Neural progenitor cell (in vitro differentiated cells): ENCODE results near the gene CYSLTR2.

Experiments
- CTCF ChIP-seq: fragments of 200-600 bp; sonication (generic); IDR thresholded peaks from 2 replicates; pipeline ENCODE4 v1.5.1; 2017; ENCODE audit warnings: antibody characterized with exemption, mild to moderate bottlenecking
- EZH2 ChIP-seq: fragments of 200-600 bp; sonication (generic); IDR thresholded peaks from 2 replicates; pipeline ENCODE4 v1.6.1; 2017; ENCODE audit warnings: antibody characterized with exemption, mild to moderate bottlenecking, moderate library complexity
- EZH2phosphoT487 ChIP-seq: fragments of 200-600 bp; sonication (generic); IDR thresholded peaks from 2 replicates; pipeline ENCODE4 v1.6.1; 2017; ENCODE audit warnings: antibody characterized with exemption

GRCh38 chr13:48626077-48626449, 27.7 kb upstream of the CYSLTR2 start:
- no peak for TF ChIP-seq EZH2
- TF ChIP-seq CTCF, result no peak
- TF ChIP-seq EZH2phosphoT487, result no peak
